Keratinocyte (primary cell): ENCODE data around the gene MAP3K1. TPM values are rescaled to one million over a fixed set of nuclear protein-coding genes. Genes with fewer than 3 reads are reported as not detected.

Experiments
- DNase-seq: peaks from one replicate; pipeline ENCODE4 v3.0.0-alpha.2; 2011; ENCODE audit warnings: low read depth, missing footprints, low spot score
- FAIRE-seq: peaks from 2 replicates; lab custom pipeline; 2011; peaks lifted over from hg19 to GRCh38; lab: Jason Lieb, UNC
- H2AFZ ChIP-seq: 2 replicates; pipeline ENCODE4 v1.6.0; 2012; ENCODE audit warnings: low read length, control low read depth, inconsistent platforms; ENCODE audit not compliant: control insufficient read depth
- H3K27ac ChIP-seq: 2 replicates; pipeline ENCODE4 v1.5.1; 2011; ENCODE audit warnings: low read length; ENCODE audit not compliant: control insufficient read depth, insufficient read depth
- H3K27me3 ChIP-seq: 3 replicates; pipeline ENCODE4 v1.6.0; 2011; ENCODE audit warnings: low read length; ENCODE audit not compliant: control insufficient read depth, insufficient read depth; ENCODE audit errors: extremely low read depth
- H3K36me3 ChIP-seq, 2 experiments: 2 replicates in 1 of 2; 3 replicates in 1 of 2; pipeline ENCODE4 v1.5.1; 2011; ENCODE audit warnings: low read length in 2 of 2, mild to moderate bottlenecking in 1 of 2; ENCODE audit not compliant: control insufficient read depth in 2 of 2, insufficient read depth in 2 of 2; ENCODE audit errors: extremely low read depth in 1 of 2
- H3K4me1 ChIP-seq: 3 replicates; pipeline ENCODE4 v1.5.1; 2011; ENCODE audit warnings: low read length; ENCODE audit not compliant: control insufficient read depth, insufficient read depth; ENCODE audit errors: extremely low read depth
- H3K4me2 ChIP-seq: 3 replicates; pipeline ENCODE4 v1.6.0; 2011; ENCODE audit warnings: low read depth, low read length; ENCODE audit not compliant: control insufficient read depth, insufficient read depth; ENCODE audit errors: extremely low read depth
- H3K4me3 ChIP-seq, 3 experiments: fragments of 200-600 bp in 1 of 3; sonication (generic) in 1 of 3; 2 replicates in 2 of 3; 3 replicates in 1 of 3; pipeline ENCODE4 v1.5.1; 2011 to 2016; ENCODE audit warnings: low read length in 3 of 3, mild to moderate bottlenecking in 3 of 3, control low read depth in 2 of 3, inconsistent platforms in 1 of 3, low read depth in 1 of 3, mixed read lengths in 1 of 3, mixed run types in 1 of 3, moderate library complexity in 1 of 3; ENCODE audit not compliant: control insufficient read depth in 2 of 3, insufficient read depth in 2 of 3; ENCODE audit errors: extremely low read depth in 1 of 3
- H3K79me2 ChIP-seq: 2 replicates; pipeline ENCODE4 v1.6.0; 2012; ENCODE audit warnings: low read length; ENCODE audit not compliant: control insufficient read depth, insufficient read depth
- H3K9ac ChIP-seq: 3 replicates; pipeline ENCODE4 v1.6.0; 2011; ENCODE audit warnings: low read length; ENCODE audit not compliant: control insufficient read depth, insufficient read depth; ENCODE audit errors: extremely low read depth
- H3K9me1 ChIP-seq: 3 replicates; pipeline ENCODE4 v1.6.0; 2011; ENCODE audit warnings: low read length; ENCODE audit not compliant: control insufficient read depth, insufficient read depth; ENCODE audit errors: extremely low read depth
- H3K9me3 ChIP-seq: 2 replicates; pipeline ENCODE4 v1.5.1; 2012; ENCODE audit warnings: low read depth, low read length; ENCODE audit not compliant: control insufficient read depth
- H4K20me1 ChIP-seq: 3 replicates; pipeline ENCODE4 v1.6.0; 2011; ENCODE audit warnings: low read length; ENCODE audit not compliant: control insufficient read depth, insufficient read depth; ENCODE audit errors: extremely low read depth
- EZH2 ChIP-seq: IDR thresholded peaks from one replicate; pipeline ENCODE4 v1.6.1; 2012; ENCODE audit warnings: inconsistent platforms, mild to moderate bottlenecking, low read length, moderate library complexity
- dilution Hi-C: fragments of 300-500 bp; cut with MboI; formaldehyde crosslinking; loops from one replicate; pipeline ENCODE4 v1.7.0; 2020; ENCODE audit warnings: low sequenced_read_pairs; ENCODE audit not compliant: extremely low pct_ligation_motif_present
- polyA plus RNA-seq, 5 experiments: library from polyadenylated mRNA; depleted of rRNA in 3 of 5; stranded (reverse) in 3 of 5; stranded (forward) in 1 of 5; unstranded in 1 of 5; fragments of >200 nt; gene quantifications; 1 replicate in 1 of 5; 2 replicates in 3 of 5; 3 replicates in 1 of 5; pipeline versions ENCODE4 v1.2.1 to v1.2.3, GENCODE V29; 2011 to 2012; ENCODE audit warnings: missing spikeins in 2 of 5, low read depth in 1 of 5, low replicate concordance in 1 of 5
- TF ChIP-seq, protein P1 (sequence below), 3 experiments: IDR thresholded peaks in 1 of 3; conservative IDR thresholded peaks in 1 of 3; optimal IDR thresholded peaks in 1 of 3; 2 replicates in 2 of 3; 3 replicates in 1 of 3; pipeline versions ENCODE3 to v1.5.1; 2011; ENCODE audit warnings: low read length in 3 of 3, mild to moderate bottlenecking in 3 of 3, moderate library complexity in 2 of 3, control low read depth in 1 of 3, inconsistent platforms in 1 of 3; ENCODE audit not compliant: insufficient read depth in 2 of 3; ENCODE audit errors: extremely low read depth in 1 of 3

The MAP3K1 gene
- polyA plus RNA-seq, 1 donor (not counting 4 experiments of a cell fraction or from before 2014, with no cell fraction given): 8.0 TPM

DNA sequence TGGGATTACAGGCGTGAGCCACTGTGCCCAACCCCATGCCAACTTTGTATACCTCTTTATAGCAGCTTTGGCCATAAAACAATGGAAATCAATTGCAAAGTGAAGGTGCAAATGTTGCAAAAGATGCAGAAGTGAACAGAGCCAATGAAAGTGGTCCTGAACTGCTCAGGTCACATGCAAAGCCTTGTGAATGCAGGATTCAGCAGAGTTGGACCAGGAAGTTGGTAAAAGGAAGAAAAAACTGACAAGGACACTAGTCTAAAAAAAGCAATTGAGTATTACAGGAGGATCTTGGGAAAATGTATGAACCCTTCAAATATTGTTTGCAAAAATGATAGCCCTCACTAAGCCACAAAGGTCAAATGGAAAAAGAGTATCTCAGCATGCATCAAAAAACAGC is 4.5 kb upstream of the MAP3K1 start:
- FAIRE-seq: no peak
- Histone ChIP-seq H3K4me3 (no peak overlapping the region), H3K36me3 (no peaks in the 10 kb centered on the region), H2AFZ (no peak overlapping the region), H4K20me1 (no peaks in the 10 kb centered on the region), H3K27me3 (no peaks in the 10 kb centered on the region), H3K79me2 (no peaks in the 10 kb centered on the region), H3K4me1 (peaks cover 4% of the 10 kb centered on the region), H3K9me3 (no peaks in the 10 kb centered on the region), H3K27ac (no peak overlapping the region), H3K9ac (no peak overlapping the region), H3K9me1 (no peaks in the 10 kb centered on the region), H3K4me2 (no peak overlapping the region)
- dilution Hi-C loops: no loop called here
- no peak for TF ChIP-seq EZH2
- TF ChIP-seq, protein P1, sequence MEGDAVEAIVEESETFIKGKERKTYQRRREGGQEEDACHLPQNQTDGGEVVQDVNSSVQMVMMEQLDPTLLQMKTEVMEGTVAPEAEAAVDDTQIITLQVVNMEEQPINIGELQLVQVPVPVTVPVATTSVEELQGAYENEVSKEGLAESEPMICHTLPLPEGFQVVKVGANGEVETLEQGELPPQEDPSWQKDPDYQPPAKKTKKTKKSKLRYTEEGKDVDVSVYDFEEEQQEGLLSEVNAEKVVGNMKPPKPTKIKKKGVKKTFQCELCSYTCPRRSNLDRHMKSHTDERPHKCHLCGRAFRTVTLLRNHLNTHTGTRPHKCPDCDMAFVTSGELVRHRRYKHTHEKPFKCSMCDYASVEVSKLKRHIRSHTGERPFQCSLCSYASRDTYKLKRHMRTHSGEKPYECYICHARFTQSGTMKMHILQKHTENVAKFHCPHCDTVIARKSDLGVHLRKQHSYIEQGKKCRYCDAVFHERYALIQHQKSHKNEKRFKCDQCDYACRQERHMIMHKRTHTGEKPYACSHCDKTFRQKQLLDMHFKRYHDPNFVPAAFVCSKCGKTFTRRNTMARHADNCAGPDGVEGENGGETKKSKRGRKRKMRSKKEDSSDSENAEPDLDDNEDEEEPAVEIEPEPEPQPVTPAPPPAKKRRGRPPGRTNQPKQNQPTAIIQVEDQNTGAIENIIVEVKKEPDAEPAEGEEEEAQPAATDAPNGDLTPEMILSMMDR (optimal IDR thresholded peaks at IDR 0.05 in 1 of 3, IDR thresholded peaks at IDR 0.05 in 1 of 3, conservative IDR thresholded peaks at IDR 0.05 in 1 of 3; ENCODE audit: extremely low read depth in 1 of 3, insufficient read depth in 2 of 3, low read length in 3 of 3): no peak
- no peak for DNase-seq

GRCh38 chr5:56812110-56812509 is 3.2 kb upstream of the MAP3K1 start:
- peaks cover 4% of the 10 kb centered on the region for H3K4me1 ChIP-seq
- H4K20me1 ChIP-seq: no peaks in the 10 kb centered on the region
- no peaks in the 10 kb centered on the region for H3K9me1 ChIP-seq
- H2AFZ ChIP-seq: no peak overlapping the region
- no peaks in the 10 kb centered on the region for H3K36me3 ChIP-seq
- FAIRE-seq (no peak), DNase-seq (no peak)
- TF ChIP-seq, protein P1 (optimal IDR thresholded peaks at IDR 0.05 in 1 of 3, IDR thresholded peaks at IDR 0.05 in 1 of 3, conservative IDR thresholded peaks at IDR 0.05 in 1 of 3; ENCODE audit: extremely low read depth in 1 of 3, insufficient read depth in 2 of 3, low read length in 3 of 3): no peak
- TF ChIP-seq EZH2: no peak
- H3K9me3 ChIP-seq: no peaks in the 10 kb centered on the region
- dilution Hi-C loops: no loop called here
- no peak overlapping the region for H3K4me3 ChIP-seq
- H3K27ac ChIP-seq: no peak overlapping the region
- no peak overlapping the region for H3K4me2 ChIP-seq
- H3K9ac ChIP-seq: no peak overlapping the region
- peaks cover 12% of the 10 kb centered on the region for H3K79me2 ChIP-seq
- no peaks in the 10 kb centered on the region for H3K27me3 ChIP-seq
